Measurements from ENCODE around the gene MMD.
"Not testable (repeated sequence)": the region's sequence is repeated elsewhere in the genome, so short reads cannot be mapped to it uniquely, and the experiment has no call there.

MMD gene

GRCh38 chr17:55443904-55444303 is 22.3 kb upstream of the MMD start:
- no peak for DNase-seq (ENCODE audit: low read depth in 2 of 2)

GRCh38 chr17:55442953-55443683 is 21.5 kb upstream of the MMD start:
- no peak for DNase-seq (ENCODE audit: low read depth in 2 of 2)

GRCh38 chr17:55442462-55442861 is 20.8 kb upstream of the MMD start:
- no peak for DNase-seq (ENCODE audit: low read depth in 2 of 2)

GRCh38 chr17:55441544-55441943 is 19.9 kb upstream of the MMD start:
- no peak for DNase-seq (ENCODE audit: low read depth in 2 of 2)

GRCh38 chr17:55440391-55440790 is 18.8 kb upstream of the MMD start:
- no peak for DNase-seq (ENCODE audit: low read depth in 2 of 2)

GRCh38 chr17:55437159-55437605 is 15.5 kb upstream of the MMD start:
- DNase-seq (ENCODE audit: low read depth in 2 of 2), result no peak

- DNase-seq (ENCODE audit: low read depth in 2 of 2), result no peak
Observed at GRCh38 chr17:55436224-55437158, 14.9 kb upstream of the MMD start.

- no peak for DNase-seq (ENCODE audit: low read depth in 2 of 2)
Observed at GRCh38 chr17:55435408-55435807, 13.8 kb upstream of the MMD start.

GRCh38 chr17:55434721-55435120 is 13.1 kb upstream of the MMD start:
- no peak for DNase-seq (ENCODE audit: low read depth in 2 of 2)

- peak; percentile 92 to 93 for DNase-seq (ENCODE audit: low read depth in 2 of 2)
Observed at GRCh38 chr17:55433629-55434422, 12.2 kb upstream of the MMD start.

- DNase-seq (ENCODE audit: low read depth in 2 of 2), result no peak
Observed at GRCh38 chr17:55433029-55433628, 11.5 kb upstream of the MMD start.

- DNase-seq (ENCODE audit: low read depth in 2 of 2), result peak in 1 of 2 experiments; percentile 73
Observed at GRCh38 chr17:55432358-55433028, 10.9 kb upstream of the MMD start.

GRCh38 chr17:55431914-55432313 is 10.3 kb upstream of the MMD start:
- DNase-seq (ENCODE audit: low read depth in 2 of 2), result not testable (repeated sequence)

- DNase-seq (ENCODE audit: low read depth in 2 of 2), result no peak
Observed at GRCh38 chr17:55430541-55431288, 9.1 kb upstream of the MMD start.

GRCh38 chr17:55427587-55427882 is 5.9 kb upstream of the MMD start:
- DNase-seq (ENCODE audit: low read depth in 2 of 2), result no peak

- DNase-seq (ENCODE audit: low read depth in 2 of 2), result no peak
Observed at GRCh38 chr17:55426851-55427586, 5.4 kb upstream of the MMD start.

GRCh38 chr17:55424893-55425540 is 3.4 kb upstream of the MMD start:
- no peak for DNase-seq (ENCODE audit: low read depth in 2 of 2)

- no peak for DNase-seq (ENCODE audit: low read depth in 2 of 2)
Observed at GRCh38 chr17:55423535-55423934, 1.9 kb upstream of the MMD start.

GRCh38 chr17:55422828-55423164 is 1.2 kb upstream of the MMD start:
- not testable (repeated sequence) for DNase-seq (ENCODE audit: low read depth in 2 of 2)
